T-cell (primary cell): Measurements from ENCODE around the gene ELMO1. TPM values are rescaled to one million over a fixed set of nuclear protein-coding genes. Genes with fewer than 3 reads are reported as not detected.

Experiments used
- ATAC-seq, 4 experiments: fragments of 200-7000 bp in 3 of 4; fragments of 150-1000 bp in 1 of 4; cut with Tn5 transposase; replicated peaks in 1 of 4; 1 replicate in 3 of 4; 2 replicates in 1 of 4; pipeline ENCODE4 v1.10.0; 2021; ENCODE audit warnings: moderate library complexity in 3 of 4, mild to moderate bottlenecking in 2 of 4, moderate number of reproducible peaks in 1 of 4
- CTCF ChIA-PET, 2 donors: fragments of 300-600 bp; sonication (Branson Sonifier 250); formaldehyde crosslinking; loops; one replicate each; lab custom pipeline; 2022; ENCODE audit warnings: antibody characterized with exemption in 2 of 2; lab: Charles Lee
- POLR2A ChIA-PET, 2 donors: fragments of 300-600 bp; sonication (Branson Sonifier 250); formaldehyde crosslinking; loops; one replicate each; lab custom pipeline; 2022; ENCODE audit warnings: antibody characterized with exemption in 2 of 2; lab: Charles Lee
- DNase-seq, 35 experiments: peaks; one replicate each; pipeline versions ENCODE4 v3.0.0 to v3.0.0-alpha.2; 2013 to 2023
- H3K27ac ChIP-seq: one replicate; pipeline ENCODE4 v1.5.1; 2013; ENCODE audit warnings: low read length
- H3K27me3 ChIP-seq, 2 experiments: replicated peaks in 1 of 2; 1 replicate in 1 of 2; 2 replicates in 1 of 2; pipeline versions ENCODE4 v1.6.1 to v1.7.0; 2013; ENCODE audit warnings: low read length in 1 of 2, mixed read lengths in 1 of 2; ENCODE audit not compliant: control insufficient read depth in 2 of 2, insufficient read depth in 2 of 2; ENCODE audit errors: extremely low read depth in 1 of 2
- H3K36me3 ChIP-seq, 2 donors: 1 replicate in 1 of 2; 2 replicates in 1 of 2; pipeline versions ENCODE4 v1.6.1 to v1.7.0; 2013; ENCODE audit warnings: low read length in 1 of 2; ENCODE audit not compliant: control insufficient read depth in 2 of 2, insufficient read depth in 1 of 2; ENCODE audit errors: extremely low read depth in 1 of 2
- H3K4me1 ChIP-seq, 2 experiments: 1 replicate in 1 of 2; 2 replicates in 1 of 2; pipeline versions ENCODE4 v1.6.1 to v1.7.0; 2013; ENCODE audit warnings: low read length in 2 of 2, mixed read lengths in 1 of 2; ENCODE audit not compliant: insufficient read depth in 2 of 2, control insufficient read depth in 1 of 2; ENCODE audit errors: extremely low read depth in 1 of 2
- H3K4me3 ChIP-seq, 2 donors: 1 replicate in 1 of 2; 2 replicates in 1 of 2; pipeline versions ENCODE4 v1.5.1 to v1.7.0; 2013; ENCODE audit warnings: mild to moderate bottlenecking in 2 of 2, low read length in 1 of 2, moderate library complexity in 1 of 2; ENCODE audit not compliant: control insufficient read depth in 1 of 2; ENCODE audit errors: extremely low read depth in 1 of 2
- H3K9me3 ChIP-seq: 2 replicates; pipeline ENCODE4 v1.7.0; 2013
- H3K27ac Mint-ChIP-seq, 2 donors: one replicate each; pipeline ENCODE4 v1.8.0; 2020 to 2021; ENCODE audit warnings: mild to moderate bottlenecking in 2 of 2, mixed read lengths in 2 of 2
- H3K27me3 Mint-ChIP-seq, 2 donors: one replicate each; pipeline ENCODE4 v1.8.0; 2021 to 2022; ENCODE audit warnings: mixed read lengths in 2 of 2
- H3K36me3 Mint-ChIP-seq: one replicate; pipeline ENCODE4 v1.8.0; 2021; ENCODE audit warnings: mixed read lengths
- H3K4me1 Mint-ChIP-seq, 3 donors: one replicate each; pipeline ENCODE4 v1.8.0; 2020 to 2022; ENCODE audit warnings: mixed read lengths in 3 of 3, mild to moderate bottlenecking in 1 of 3
- H3K4me3 Mint-ChIP-seq, 3 donors: one replicate each; pipeline ENCODE4 v1.8.0; 2020 to 2022; ENCODE audit warnings: mild to moderate bottlenecking in 3 of 3, mixed read lengths in 3 of 3, moderate library complexity in 3 of 3
- H3K9me3 Mint-ChIP-seq, 3 donors: one replicate each; pipeline ENCODE4 v1.8.0; 2020 to 2022; ENCODE audit warnings: mixed read lengths in 3 of 3
- WGBS: methylation state at CpG from one replicate; pipeline ENCODE4 v1.1.5; 2013; ENCODE audit warnings: missing lambda C conversion rate; ENCODE audit not compliant: insufficient coverage; 5-methylcytosine and 5-hydroxymethylcytosine counted together
- total RNA-seq, 35 experiments: library from RNA in 6 of 35; stranded (reverse) in 6 of 35; fragments of 120-200 nt in 1 of 35; gene quantifications; one replicate each; pipeline versions ENCODE4 v1.2.1 to v1.2.4 and lab custom pipeline; 2013 to 2026

Gene ELMO1
- total RNA-seq, 5 donors from 2014 or later (not counting 1 experiment from before 2014, with no cell fraction given), result 101 to 149 (median 113) TPM

- H3K4me1 Mint-ChIP-seq, result peaks cover 62 to 70% (median 68%) of the 10 kb centered on the region in 3 donors
- H3K27me3 Mint-ChIP-seq, result no peaks in the 10 kb centered on the region
- ATAC-seq, result no peak
- Histone ChIP-seq H3K9me3 (no peaks in the 10 kb centered on the region), H3K27ac (no peak overlapping the region), H3K27me3 (no peaks in the 10 kb centered on the region), H3K36me3 (peaks cover 0 to 4% of the 10 kb centered on the region in 2 donors), H3K4me1 (peaks cover 13 to 29% of the 10 kb centered on the region in 2 experiments), H3K4me3 (no peak overlapping the region)
- no peak for DNase-seq
- H3K4me3 Mint-ChIP-seq, result no peak overlapping the region
- POLR2A ChIA-PET, result interaction anchor here in 1 of 2 donors (0.6 kb wide), 1 partner anchor 59 kb away, joined by 3 read pairs; no protein-coding TSS in a partner anchor
- CTCF ChIA-PET, result interaction anchor here in 1 of 2 donors (0.5 kb wide), 1 partner anchor 1031 kb away, joined by 3 read pairs; no protein-coding TSS in a partner anchor
- H3K27ac Mint-ChIP-seq, result peak overlapping the region in 1 of 2 donors; percentile 59
- peaks cover 0 to under 1% (median 0%) of the 10 kb centered on the region in 3 donors for H3K9me3 Mint-ChIP-seq
- peaks cover 13% of the 10 kb centered on the region for H3K36me3 Mint-ChIP-seq
- no CpG with 5 or more reads among the region's 1 CpG for WGBS
Measured at GRCh38 chr7:37368540-37368939, 80.1 kb downstream of the ELMO1 start.

GRCh38 chr7:37367010-37367409 is 81.7 kb downstream of the ELMO1 start:
- H3K4me3 Mint-ChIP-seq, result peak overlapping the region in 1 of 3 donors; percentile 7
- Histone ChIP-seq H3K4me1 (peaks cover 27 to 43% of the 10 kb centered on the region in 2 experiments), H3K9me3 (no peaks in the 10 kb centered on the region), H3K27ac (no peak overlapping the region), H3K4me3 (no peak overlapping the region), H3K36me3 (no peaks in the 10 kb centered on the region), H3K27me3 (no peaks in the 10 kb centered on the region)
- WGBS, result 100% methylated on average over 1 of the region's 3 CpGs
- H3K36me3 Mint-ChIP-seq, result peaks cover 7% of the 10 kb centered on the region
- H3K9me3 Mint-ChIP-seq, result peaks cover 0 to 6% (median 0%) of the 10 kb centered on the region in 3 donors
- no peaks in the 10 kb centered on the region for H3K27me3 Mint-ChIP-seq
- H3K27ac Mint-ChIP-seq, result peak overlapping the region in 1 of 2 donors; percentile 67
- POLR2A ChIA-PET, result no interaction called here
- CTCF ChIA-PET, result no interaction called here
- DNase-seq, result no peak
- no peak for ATAC-seq
- H3K4me1 Mint-ChIP-seq, result peaks cover 70 to 79% (median 76%) of the 10 kb centered on the region in 3 donors

GRCh38 chr7:37366445-37366844 is 82.2 kb downstream of the ELMO1 start:
- H3K4me3 ChIP-seq, result no peak overlapping the region
- CTCF ChIA-PET, result no interaction called here
- H3K27me3 ChIP-seq, result no peaks in the 10 kb centered on the region
- H3K36me3 Mint-ChIP-seq, result peaks cover 7% of the 10 kb centered on the region
- no peaks in the 10 kb centered on the region for H3K36me3 ChIP-seq
- H3K9me3 ChIP-seq, result no peaks in the 10 kb centered on the region
- ATAC-seq, result no peak
- POLR2A ChIA-PET, result no interaction called here
- no peak overlapping the region for H3K27ac ChIP-seq
- peaks cover 27 to 43% of the 10 kb centered on the region in 2 experiments for H3K4me1 ChIP-seq
- no peak for DNase-seq
- peak overlapping the region; percentile 16 to 67 for H3K27ac Mint-ChIP-seq
- no peaks in the 10 kb centered on the region for H3K27me3 Mint-ChIP-seq
- peaks cover 71 to 80% (median 78%) of the 10 kb centered on the region in 3 donors for H3K4me1 Mint-ChIP-seq
- no CpG with 5 or more reads among the region's 3 CpGs for WGBS
- H3K9me3 Mint-ChIP-seq, result peaks cover 0 to 6% (median 0%) of the 10 kb centered on the region in 3 donors
- no peak overlapping the region for H3K4me3 Mint-ChIP-seq

- Histone ChIP-seq H3K4me3 (no peak overlapping the region), H3K9me3 (no peaks in the 10 kb centered on the region), H3K27ac (no peak overlapping the region), H3K36me3 (no peaks in the 10 kb centered on the region), H3K4me1 (peaks cover 27 to 44% of the 10 kb centered on the region in 2 experiments), H3K27me3 (no peaks in the 10 kb centered on the region)
- Mint-ChIP-seq H3K36me3 (peaks cover 5% of the 10 kb centered on the region), H3K4me3 (peak overlapping the region in 2 of 3 donors; percentile 21 to 43), H3K27ac (peak overlapping the region; percentile 5 to 99), H3K27me3 (no peaks in the 10 kb centered on the region), H3K9me3 (peaks cover 0 to 6% (median 0%) of the 10 kb centered on the region in 3 donors), H3K4me1 (peaks cover 78 to 84% (median 78%) of the 10 kb centered on the region in 3 donors)
- DNase-seq (peak in 1 of 35 experiments; percentile 20), ATAC-seq (peak; percentile 36 to 65 (median 52))
- ChIA-PET CTCF (interaction anchor here (0.7 to 1.2 kb wide), 3 partner anchors 12 to 80 kb away, joined by 3 read pairs; no protein-coding TSS in a partner anchor), POLR2A (no interaction called here)
- WGBS, result 46% methylated on average over 2 of the region's 4 CpGs
Measured at GRCh38 chr7:37365405-37365804, 83.3 kb downstream of the ELMO1 start.

GRCh38 chr7:37364856-37365255 is 83.8 kb downstream of the ELMO1 start:
- Histone ChIP-seq H3K9me3 (no peaks in the 10 kb centered on the region), H3K27me3 (no peaks in the 10 kb centered on the region), H3K27ac (no peak overlapping the region), H3K36me3 (no peaks in the 10 kb centered on the region), H3K4me1 (peaks cover 27 to 46% of the 10 kb centered on the region in 2 experiments), H3K4me3 (no peak overlapping the region)
- Mint-ChIP-seq H3K4me1 (peaks cover 78 to 84% (median 80%) of the 10 kb centered on the region in 3 donors), H3K9me3 (peaks cover 0 to 6% (median 0%) of the 10 kb centered on the region in 3 donors), H3K27ac (peak overlapping the region in 1 of 2 donors; percentile 99), H3K27me3 (no peaks in the 10 kb centered on the region), H3K36me3 (peaks cover 5% of the 10 kb centered on the region), H3K4me3 (peak overlapping the region in 2 of 3 donors; percentile 15 to 43)
- WGBS, result 57% methylated on average over 3 of the region's 8 CpGs
- DNase-seq (no peak), ATAC-seq (no peak)
- CTCF ChIA-PET, result interaction anchor here (1.1 to 1.2 kb wide), 2 partner anchors 12 to 80 kb away, joined by 3 read pairs; no protein-coding TSS in a partner anchor
- POLR2A ChIA-PET, result no interaction called here

GRCh38 chr7:37363536-37364491 is 84.8 kb downstream of the ELMO1 start:
- Mint-ChIP-seq H3K36me3 (peaks cover 5% of the 10 kb centered on the region), H3K27me3 (no peaks in the 10 kb centered on the region), H3K9me3 (peaks cover 0 to 6% (median 0%) of the 10 kb centered on the region in 3 donors), H3K4me3 (peak overlapping the region; percentile 22 to 83 (median 64)), H3K4me1 (peaks cover 74 to 88% (median 86%) of the 10 kb centered on the region in 3 donors), H3K27ac (peak overlapping the region; percentile 92 to 99)
- no peaks in the 10 kb centered on the region for H3K9me3 ChIP-seq
- H3K4me3 ChIP-seq, result no peak overlapping the region
- CTCF ChIA-PET, result interaction anchor here (0.7 to 1.2 kb wide), 2 partner anchors 9 to 11 kb away, joined by 3 read pairs; no protein-coding TSS in a partner anchor
- H3K36me3 ChIP-seq, result no peaks in the 10 kb centered on the region
- POLR2A ChIA-PET, result interaction anchor here in 1 of 2 donors (0.7 kb wide), 1 partner anchor 21 kb away, joined by 3 read pairs; no protein-coding TSS in a partner anchor
- DNase-seq (peak in 1 of 35 experiments; percentile 22), ATAC-seq (peak; percentile 35 to 69 (median 41))
- peaks cover 27 to 46% of the 10 kb centered on the region in 2 experiments for H3K4me1 ChIP-seq
- H3K27me3 ChIP-seq, result no peaks in the 10 kb centered on the region
- H3K27ac ChIP-seq, result peak overlapping the region; percentile 50
- no CpG with 5 or more reads among the region's 3 CpGs for WGBS
